Measurements from ENCODE around the gene ZFP57. TPM values are rescaled to one million over a fixed set of nuclear protein-coding genes. Genes with fewer than 3 reads are reported as not detected.

ZFP57 gene
- total RNA-seq, 1 experiment from 2014 or later = not detected

GRCh38 chr6:29724937-29725869 is 44.3 kb upstream of the ZFP57 start:
- no peak overlapping the region for H3K4me2 ChIP-seq (ENCODE audit: low read length)
- TF ChIP-seq EZH2phosphoT487 (IDR thresholded peaks at IDR 0.05; ENCODE audit: borderline replicate concordance, low read length) = no peak
- no peak for TF ChIP-seq EZH2 (IDR thresholded peaks at IDR 0.05; ENCODE audit: low read length, unreplicated experiment)
- TF ChIP-seq CTCF (conservative IDR thresholded peaks at IDR 0.05; ENCODE audit: low read depth, low read length) = no peak
- H3K9me2 ChIP-seq (replicated peaks; ENCODE audit: low read length) = no peaks in the 10 kb centered on the region

GRCh38 chr6:29723666-29724588 is 43.0 kb upstream of the ZFP57 start:
- POLR2A ChIA-PET (ENCODE audit: unreplicated experiment) = no interaction called here
- H3K4me2 ChIP-seq (ENCODE audit: low read length) = peak overlapping the region; percentile 95
- intact Hi-C loops (cut with micrococcal nuclease) = no loop called here

More at GRCh38 chr6:29724937-29725869, 44.3 kb upstream of the ZFP57 start:
- no peaks in the 10 kb centered on the region for H4K20me1 ChIP-seq (ENCODE audit: low read length)
- H3K4me3 ChIP-seq (ENCODE audit: low read length) = no peak overlapping the region
- H3K79me2 ChIP-seq (ENCODE audit: low read length) = no peaks in the 10 kb centered on the region
- POLR2A ChIA-PET (ENCODE audit: unreplicated experiment) = interaction anchor here (0.6 kb wide), 1 partner anchor 29 kb away, joined by 3 read pairs; no protein-coding TSS in a partner anchor
- no peak overlapping the region for H3K27ac ChIP-seq (ENCODE audit: low read length)
- DNase-seq = no peak
- no peaks in the 10 kb centered on the region for H3K9me3 ChIP-seq (ENCODE audit: low read length)
- H2AFZ ChIP-seq (ENCODE audit: low read length) = no peak overlapping the region
- intact Hi-C loops (cut with micrococcal nuclease) = no loop called here
- CTCF ChIA-PET = no interaction called here
- no peaks in the 10 kb centered on the region for H3K27me3 ChIP-seq (ENCODE audit: low read length)
- no peak for ATAC-seq
- no peaks in the 10 kb centered on the region for H3F3A ChIP-seq (ENCODE audit: low read length, unreplicated experiment)
- BruUV-seq (replicated peaks) = no TSS peak
- no peaks in the 10 kb centered on the region for H3K4me1 ChIP-seq (ENCODE audit: insufficient read depth, low read length)
- no peak overlapping the region for H3K9ac ChIP-seq (ENCODE audit: low read length)
- no peaks in the 10 kb centered on the region for H3K36me3 ChIP-seq (ENCODE audit: low read depth, low read length)

More at GRCh38 chr6:29723666-29724588, 43.0 kb upstream of the ZFP57 start:
- Histone ChIP-seq H4K20me1 (ENCODE audit: low read length) (no peaks in the 10 kb centered on the region), H3K27ac (ENCODE audit: low read length) (no peak overlapping the region), H3F3A (ENCODE audit: low read length, unreplicated experiment) (no peaks in the 10 kb centered on the region), H3K9ac (ENCODE audit: low read length) (peak overlapping the region; percentile 37), H3K79me2 (ENCODE audit: low read length) (no peaks in the 10 kb centered on the region), H3K36me3 (ENCODE audit: low read depth, low read length) (no peaks in the 10 kb centered on the region), H3K9me2 (replicated peaks; ENCODE audit: low read length) (no peaks in the 10 kb centered on the region), H2AFZ (ENCODE audit: low read length) (peak overlapping the region; percentile 99), H3K9me3 (ENCODE audit: low read length) (no peaks in the 10 kb centered on the region), H3K4me3 (ENCODE audit: low read length) (peak overlapping the region; percentile 81), H3K4me1 (ENCODE audit: insufficient read depth, low read length) (no peaks in the 10 kb centered on the region), H3K27me3 (ENCODE audit: low read length) (no peaks in the 10 kb centered on the region)
- ATAC-seq (peak; percentile 42), DNase-seq (no peak)
- TF ChIP-seq EZH2 (IDR thresholded peaks at IDR 0.05; ENCODE audit: low read length, unreplicated experiment) = no peak
- TF ChIP-seq CTCF (conservative IDR thresholded peaks at IDR 0.05; ENCODE audit: low read depth, low read length) = no peak; the same call in 1 of the 2 replicates
- TF ChIP-seq EZH2phosphoT487 (IDR thresholded peaks at IDR 0.05; ENCODE audit: borderline replicate concordance, low read length) = no peak
- TSS peak; percentile 61 for BruUV-seq (replicated peaks)
- CTCF ChIA-PET = no interaction called here
